ENCODE results near the gene PEMT.
A peak's percentile ranks its signal among the peaks of the same experiment; 100 is the strongest.

- no peak for TF ChIP-seq OVOL3 (tag by site-specific recombination; IDR thresholded peaks at IDR 0.05)
- TF ChIP-seq ZNF26 (tag by site-specific recombination; IDR thresholded peaks at IDR 0.05) = no peak
- TF ChIP-seq CTCF (tag by site-specific recombination; IDR thresholded peaks at IDR 0.05) = no peak
- TF ChIP-seq ZNF544 (tag by site-specific recombination; IDR thresholded peaks at IDR 0.05) = no peak
- peak; percentile 48 for TF ChIP-seq ZBTB26 (tag by site-specific recombination; optimal IDR thresholded peaks at IDR 0.05)
- TF ChIP-seq ZNF292 (tag by site-specific recombination; IDR thresholded peaks at IDR 0.05; ENCODE audit: borderline replicate concordance, low read depth) = no peak
- TF ChIP-seq ZBTB8A (tag by site-specific recombination; IDR thresholded peaks at IDR 0.05) = no peak
Measured at GRCh38 chr17:17476865-17477467, 114.5 kb downstream of the PEMT start, which contains the start of gene MED9.

Measured in HEK293 (cell line).